HG03354 (cell line): ENCODE measurements around the gene ASPG.
"Not testable (repeated sequence)": the region's sequence is repeated elsewhere in the genome, so short reads cannot be mapped to it uniquely, and the experiment has no call there.

Source experiments
- ATAC-seq: cut with Tn5 transposase; IDR thresholded peaks from one replicate; pipeline ENCODE4 v1.9.1; 2021; ENCODE audit warnings: mild to moderate bottlenecking; ENCODE audit not compliant: unreplicated experiment, poor library complexity, severe bottlenecking

ASPG gene

GRCh38 chr14:104142946-104143470 lies 57.5 kb downstream of the ASPG start:
- no peak for ATAC-seq

GRCh38 chr14:104143521-104144452 lies 58.3 kb downstream of the ASPG start:
- no peak for ATAC-seq

GRCh38 chr14:104144453-104144790 lies 58.9 kb downstream of the ASPG start:
- no peak for ATAC-seq

GRCh38 chr14:104144911-104145825 lies 59.7 kb downstream of the ASPG start:
- ATAC-seq, result no peak

- ATAC-seq, result no peak
Measured at GRCh38 chr14:104145826-104146601, 60.5 kb downstream of the ASPG start.

- no peak for ATAC-seq
Measured at GRCh38 chr14:104146651-104147345, 61.3 kb downstream of the ASPG start.

GRCh38 chr14:104147346-104148125 lies 62.0 kb downstream of the ASPG start:
- ATAC-seq, result no peak

- ATAC-seq, result no peak
Measured at GRCh38 chr14:104148433-104149277, 63.2 kb downstream of the ASPG start.

- no peak for ATAC-seq
Measured at GRCh38 chr14:104149278-104149595, 63.7 kb downstream of the ASPG start.

- no peak for ATAC-seq
Measured at GRCh38 chr14:104149617-104150135, 64.2 kb downstream of the ASPG start.

GRCh38 chr14:104150136-104151025 lies 64.9 kb downstream of the ASPG start:
- no peak for ATAC-seq

- no peak for ATAC-seq
Measured at GRCh38 chr14:104151026-104151381, 65.5 kb downstream of the ASPG start.

GRCh38 chr14:104151566-104152245 lies 66.2 kb downstream of the ASPG start:
- ATAC-seq, result no peak

GRCh38 chr14:104152246-104152575 lies 66.7 kb downstream of the ASPG start:
- ATAC-seq, result no peak

GRCh38 chr14:104152686-104153393 lies 67.3 kb downstream of the ASPG start:
- no peak for ATAC-seq

GRCh38 chr14:104153394-104153755 lies 67.9 kb downstream of the ASPG start:
- ATAC-seq, result not testable (repeated sequence)
